ENCODE data around the gene DPH2.

DNA sequence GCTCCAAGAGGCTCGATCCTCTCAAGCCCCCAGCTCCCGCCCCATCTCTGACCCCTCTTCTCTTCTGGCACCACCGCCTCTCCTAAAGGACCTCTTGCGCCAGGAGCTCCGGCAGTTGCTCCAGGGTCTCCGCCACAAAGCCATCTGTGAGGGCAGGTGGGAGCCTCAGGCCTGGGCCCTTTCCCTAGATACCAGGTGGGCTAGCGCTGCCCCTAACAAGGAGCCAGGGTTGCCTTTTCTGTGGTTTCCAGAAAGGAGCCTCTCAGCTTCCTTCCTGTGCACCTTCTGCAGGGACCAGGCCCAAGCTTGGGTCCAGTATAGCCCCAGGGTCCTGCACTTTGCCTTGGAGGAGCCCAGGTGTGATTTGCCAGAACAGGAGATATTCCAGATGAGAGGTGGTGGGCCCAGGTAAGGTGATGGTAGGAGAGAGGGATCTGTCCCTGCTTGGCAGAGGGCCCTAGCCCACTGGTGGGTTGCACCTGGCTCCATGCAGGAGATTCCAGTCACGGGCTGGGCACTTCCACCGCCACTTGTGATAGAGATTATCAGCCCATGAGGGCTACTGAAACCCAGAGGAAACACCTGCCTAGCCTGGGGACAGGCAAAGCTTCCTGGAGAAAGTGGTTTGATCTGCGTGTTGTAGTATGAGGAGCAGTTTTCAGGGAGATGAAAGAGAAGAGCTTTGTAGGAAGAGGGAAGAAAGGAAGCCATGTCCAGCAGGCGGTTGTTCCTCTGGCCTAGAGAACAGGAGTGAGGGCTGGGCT lies 22.6 kb downstream of the DPH2 start:
- TF ChIP-seq, protein P1, sequence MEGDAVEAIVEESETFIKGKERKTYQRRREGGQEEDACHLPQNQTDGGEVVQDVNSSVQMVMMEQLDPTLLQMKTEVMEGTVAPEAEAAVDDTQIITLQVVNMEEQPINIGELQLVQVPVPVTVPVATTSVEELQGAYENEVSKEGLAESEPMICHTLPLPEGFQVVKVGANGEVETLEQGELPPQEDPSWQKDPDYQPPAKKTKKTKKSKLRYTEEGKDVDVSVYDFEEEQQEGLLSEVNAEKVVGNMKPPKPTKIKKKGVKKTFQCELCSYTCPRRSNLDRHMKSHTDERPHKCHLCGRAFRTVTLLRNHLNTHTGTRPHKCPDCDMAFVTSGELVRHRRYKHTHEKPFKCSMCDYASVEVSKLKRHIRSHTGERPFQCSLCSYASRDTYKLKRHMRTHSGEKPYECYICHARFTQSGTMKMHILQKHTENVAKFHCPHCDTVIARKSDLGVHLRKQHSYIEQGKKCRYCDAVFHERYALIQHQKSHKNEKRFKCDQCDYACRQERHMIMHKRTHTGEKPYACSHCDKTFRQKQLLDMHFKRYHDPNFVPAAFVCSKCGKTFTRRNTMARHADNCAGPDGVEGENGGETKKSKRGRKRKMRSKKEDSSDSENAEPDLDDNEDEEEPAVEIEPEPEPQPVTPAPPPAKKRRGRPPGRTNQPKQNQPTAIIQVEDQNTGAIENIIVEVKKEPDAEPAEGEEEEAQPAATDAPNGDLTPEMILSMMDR (IDR thresholded peaks at IDR 0.05) = no peak
- TF ChIP-seq FOXP1 (CRISPR knock-in tag; IDR thresholded peaks at IDR 0.05; ENCODE audit: borderline replicate concordance) (no peak), SMAD4 (CRISPR knock-in tag; IDR thresholded peaks at IDR 0.05) (no peak), ETV6 (CRISPR knock-in tag; IDR thresholded peaks at IDR 0.05) (no peak), HMGA2 (CRISPR knock-in tag; IDR thresholded peaks at IDR 0.05) (no peak)

All from WTC11 (cell line).